Neuronal stem cell (in vitro differentiated cells): ENCODE results near the gene LAG3.

ENCODE experiments used
- DNase-seq: peaks from one replicate; pipeline ENCODE4 v3.0.0-alpha.2; 2013; ENCODE audit warnings: low spot score
- H2AFZ ChIP-seq: one replicate; pipeline ENCODE4 v1.6.1; 2013; ENCODE audit warnings: mild to moderate bottlenecking, low read length, inconsistent platforms
- H2AK5ac ChIP-seq: 2 replicates; pipeline ENCODE4 v1.6.1; 2013; ENCODE audit warnings: low read depth, mild to moderate bottlenecking, inconsistent platforms, low read length, moderate library complexity, mixed read lengths
- H2BK120ac ChIP-seq: 2 replicates; pipeline ENCODE4 v1.6.1; 2013; ENCODE audit warnings: low read depth, mild to moderate bottlenecking, inconsistent platforms, low read length, moderate library complexity, mixed read lengths
- H2BK12ac ChIP-seq: one replicate; pipeline ENCODE4 v1.6.1; 2013; ENCODE audit warnings: low read length, inconsistent platforms
- H2BK15ac ChIP-seq: 2 replicates; pipeline ENCODE4 v1.6.1; 2013; ENCODE audit warnings: mild to moderate bottlenecking, low read length, inconsistent platforms, mixed read lengths
- H2BK5ac ChIP-seq: one replicate; pipeline ENCODE4 v1.6.1; 2013; ENCODE audit warnings: inconsistent platforms, mild to moderate bottlenecking, low read length, moderate library complexity
- H3K14ac ChIP-seq: one replicate; pipeline ENCODE4 v1.6.1; 2013; ENCODE audit warnings: low read length, inconsistent platforms
- H3K18ac ChIP-seq: 2 replicates; pipeline ENCODE4 v1.6.1; 2013; ENCODE audit warnings: low read length, inconsistent platforms
- H3K23ac ChIP-seq: 2 replicates; pipeline ENCODE4 v1.6.1; 2013; ENCODE audit warnings: low read depth, mild to moderate bottlenecking, mixed read lengths, low read length, inconsistent platforms; ENCODE audit not compliant: poor library complexity
- H3K27ac ChIP-seq: replicated peaks from 3 replicates; pipeline ENCODE4 v1.5.1; 2013; ENCODE audit warnings: low read length, inconsistent platforms
- H3K27me3 ChIP-seq, 3 experiments: 2 replicates each; pipeline ENCODE4 v1.6.1; 2013; ENCODE audit warnings: low read length in 3 of 3, mild to moderate bottlenecking in 2 of 3, inconsistent platforms in 1 of 3, low read depth in 1 of 3, mixed read lengths in 1 of 3, moderate library complexity in 1 of 3; ENCODE audit not compliant: control insufficient read depth in 3 of 3, insufficient read depth in 3 of 3
- H3K36me3 ChIP-seq, 2 donors: replicated peaks in 1 of 2; 2 replicates each; pipeline ENCODE4 v1.6.1; 2013; ENCODE audit warnings: low read length in 2 of 2; ENCODE audit not compliant: control insufficient read depth in 2 of 2, insufficient read depth in 2 of 2
- H3K4ac ChIP-seq: 2 replicates; pipeline ENCODE4 v1.6.1; 2013; ENCODE audit warnings: inconsistent platforms, mild to moderate bottlenecking, low read length, moderate library complexity
- H3K4me1 ChIP-seq, 2 donors: 1 replicate in 1 of 2; 2 replicates in 1 of 2; pipeline ENCODE4 v1.6.1; 2013; ENCODE audit warnings: low read length in 2 of 2, low read depth in 1 of 2; ENCODE audit not compliant: control insufficient read depth in 2 of 2, insufficient read depth in 1 of 2
- H3K4me2 ChIP-seq: one replicate; pipeline ENCODE4 v1.6.1; 2013; ENCODE audit warnings: mild to moderate bottlenecking, low read length, inconsistent platforms; ENCODE audit not compliant: insufficient read depth, poor library complexity, severe bottlenecking
- H3K4me3 ChIP-seq, 2 donors: 2 replicates each; pipeline ENCODE4 v1.5.1; 2013; ENCODE audit warnings: low read length in 2 of 2, mild to moderate bottlenecking in 2 of 2, inconsistent platforms in 1 of 2, moderate library complexity in 1 of 2
- H3K79me1 ChIP-seq: one replicate; pipeline ENCODE4 v1.6.1; 2013; ENCODE audit warnings: low read depth, mild to moderate bottlenecking, inconsistent platforms, low read length, moderate library complexity
- H3K9ac ChIP-seq: one replicate; pipeline ENCODE4 v1.6.1; 2013; ENCODE audit warnings: mild to moderate bottlenecking, low read depth, low read length, inconsistent platforms; ENCODE audit not compliant: poor library complexity
- H3K9me3 ChIP-seq, 2 donors: replicated peaks in 1 of 2; 2 replicates each; pipeline versions ENCODE3 to v1.6.1; 2013; ENCODE audit warnings: low read length in 2 of 2, mild to moderate bottlenecking in 2 of 2, inconsistent platforms in 1 of 2, low read depth in 1 of 2, mixed read lengths in 1 of 2, moderate library complexity in 1 of 2; ENCODE audit not compliant: control insufficient read depth in 2 of 2, insufficient read depth in 1 of 2
- H4K8ac ChIP-seq: one replicate; pipeline ENCODE4 v1.6.1; 2013; ENCODE audit warnings: low read depth, mild to moderate bottlenecking, inconsistent platforms, low read length, moderate library complexity
- H4K91ac ChIP-seq: one replicate; pipeline ENCODE4 v1.6.1; 2013; ENCODE audit warnings: low read length, low read depth, mild to moderate bottlenecking, inconsistent platforms; ENCODE audit not compliant: poor library complexity
- WGBS, 2 donors: extraction: QIAGEN DNeasy Blood & Tissue Kit; methylation state at CpG; one replicate each; pipeline ENCODE4 v1.1.7; 2013; ENCODE audit warnings: missing lambda C conversion rate in 2 of 2, mixed read lengths in 1 of 2; ENCODE audit not compliant: insufficient read length in 2 of 2, insufficient replicate concordance in 1 of 2; ENCODE audit errors: extremely low coverage in 2 of 2; 5-methylcytosine and 5-hydroxymethylcytosine counted together

Gene LAG3

DNA sequence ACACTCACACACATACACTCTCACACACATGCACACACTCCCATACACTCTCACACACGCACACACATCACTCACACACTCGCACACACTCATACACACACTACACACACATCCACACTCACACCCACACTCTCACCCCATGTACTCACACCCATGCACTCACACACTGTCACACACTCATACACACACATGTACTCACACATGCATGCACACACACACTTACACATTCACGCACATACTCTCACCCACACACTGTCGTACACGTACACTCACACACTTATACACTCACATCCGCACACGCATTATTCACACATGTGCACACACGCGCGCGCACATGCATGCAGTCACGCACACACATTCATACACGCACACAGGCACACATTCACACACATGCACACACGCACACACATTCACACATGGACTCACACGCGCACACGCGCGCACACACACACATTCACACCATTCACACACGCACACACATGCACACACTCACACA is 45.4 kb downstream of the LAG3 start:
- Histone ChIP-seq H3K23ac (peak overlapping the region; percentile 95), H2AK5ac (peak overlapping the region; percentile 72), H2AFZ (no peak overlapping the region), H3K14ac (peak overlapping the region; percentile 98), H4K91ac (peak overlapping the region; percentile 99), H3K27me3 (no peaks in the 10 kb centered on the region), H2BK12ac (peak overlapping the region; percentile 95), H3K27ac (no peak overlapping the region), H3K79me1 (peaks cover 2% of the 10 kb centered on the region), H3K4me1 (peaks cover 39 to 43% of the 10 kb centered on the region in 2 donors), H2BK15ac (peak overlapping the region; percentile 86), H3K4me3 (peak overlapping the region in 1 of 2 donors; percentile 49), H3K18ac (peak overlapping the region; percentile 92), H3K4ac (peak overlapping the region; percentile 87), H4K8ac (peak overlapping the region; percentile 84), H3K4me2 (no peak overlapping the region), H2BK5ac (peak overlapping the region; percentile 33), H2BK120ac (no peak overlapping the region), H3K36me3 (no peaks in the 10 kb centered on the region), H3K9ac (peak overlapping the region; percentile 91), H3K9me3 (peaks cover 0 to 4% of the 10 kb centered on the region in 2 donors)
- 100% methylated on average over 6 to 10 of the region's 20 CpGs for WGBS, 2 donors
- DNase-seq: no peak

DNA sequence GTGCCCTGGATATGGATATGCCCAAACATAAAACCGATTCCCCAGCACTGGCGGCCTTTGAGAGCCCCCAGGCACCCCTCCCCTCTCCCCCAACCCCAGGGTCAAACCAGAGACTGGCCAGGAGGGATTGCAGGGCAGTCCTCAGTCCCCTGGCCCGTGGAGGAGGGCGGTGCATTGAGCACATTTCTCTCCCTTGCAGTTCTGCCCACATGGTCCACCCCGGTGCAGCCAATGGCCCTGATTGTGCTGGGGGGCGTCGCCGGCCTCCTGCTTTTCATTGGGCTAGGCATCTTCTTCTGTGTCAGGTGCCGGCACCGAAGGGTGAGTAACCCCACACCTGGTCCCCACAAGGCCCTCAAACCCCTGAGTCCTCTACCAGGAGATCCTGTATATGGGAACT is 45.9 kb downstream of the LAG3 start:
- Histone ChIP-seq H3K4ac (no peak overlapping the region), H3K27ac (peak overlapping the region; percentile 64), H3K14ac (peak overlapping the region; percentile 98), H3K4me2 (peak overlapping the region; percentile 20), H3K36me3 (no peaks in the 10 kb centered on the region), H3K23ac (no peak overlapping the region), H3K4me3 (no peak overlapping the region), H4K91ac (peak overlapping the region; percentile 99), H2AK5ac (peak overlapping the region; percentile 72), H4K8ac (no peak overlapping the region), H3K4me1 (peaks cover 39 to 48% of the 10 kb centered on the region in 2 donors), H3K27me3 (no peaks in the 10 kb centered on the region), H3K9me3 (peaks cover 0 to 4% of the 10 kb centered on the region in 2 donors), H3K18ac (peak overlapping the region; percentile 91), H2BK5ac (no peak overlapping the region), H3K79me1 (peaks cover 2% of the 10 kb centered on the region), H2BK15ac (peak overlapping the region; percentile 86), H3K9ac (peak overlapping the region; percentile 91), H2BK12ac (no peak overlapping the region), H2AFZ (no peak overlapping the region), H2BK120ac (peak overlapping the region; percentile 16)
- WGBS, 2 donors: no CpG with 5 or more reads among the region's 10 CpGs
- DNase-seq: no peak

DNA sequence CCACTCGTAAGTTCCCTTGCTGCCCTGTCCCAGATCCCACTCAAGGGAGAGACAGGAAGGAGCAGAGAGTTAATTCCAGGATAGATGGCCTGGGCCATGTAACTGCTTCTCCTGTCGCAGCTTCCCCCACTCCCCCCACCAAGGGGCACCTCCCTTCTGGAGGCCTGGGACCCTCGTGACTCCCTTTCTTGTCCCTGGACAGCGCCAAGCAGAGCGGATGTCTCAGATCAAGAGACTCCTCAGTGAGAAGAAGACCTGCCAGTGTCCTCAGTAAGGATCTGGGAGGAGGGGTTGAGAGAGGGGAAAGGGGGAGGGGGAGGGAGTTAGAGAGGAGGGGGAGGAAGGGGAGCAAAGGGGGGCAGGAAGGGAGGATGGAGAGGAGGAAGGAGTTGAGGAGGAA is 46.3 kb downstream of the LAG3 start:
- H2AK5ac ChIP-seq: peak overlapping the region; percentile 72
- no peak overlapping the region for H4K91ac ChIP-seq
- peak overlapping the region; percentile 16 for H2BK120ac ChIP-seq
- H3K36me3 ChIP-seq: no peaks in the 10 kb centered on the region
- H3K79me1 ChIP-seq: peaks cover 2% of the 10 kb centered on the region
- no peaks in the 10 kb centered on the region for H3K27me3 ChIP-seq
- no peak overlapping the region for H4K8ac ChIP-seq
- no peak overlapping the region for H2AFZ ChIP-seq
- WGBS, 2 donors: no CpG with 5 or more reads among the region's 5 CpGs
- no peak overlapping the region for H3K4ac ChIP-seq
- no peak for DNase-seq
- peak overlapping the region; percentile 64 for H3K27ac ChIP-seq
- no peak overlapping the region for H3K23ac ChIP-seq
- no peak overlapping the region for H3K14ac ChIP-seq
- H2BK12ac ChIP-seq: no peak overlapping the region
- H3K9me3 ChIP-seq: peaks cover 0 to 4% of the 10 kb centered on the region in 2 donors
- H2BK5ac ChIP-seq: no peak overlapping the region
- no peak overlapping the region for H3K4me3 ChIP-seq
- peak overlapping the region; percentile 86 for H2BK15ac ChIP-seq
- H3K4me2 ChIP-seq: peak overlapping the region; percentile 20
- H3K4me1 ChIP-seq: peaks cover 39 to 52% of the 10 kb centered on the region in 2 donors
- H3K18ac ChIP-seq: peak overlapping the region; percentile 91
- H3K9ac ChIP-seq: no peak overlapping the region

DNA sequence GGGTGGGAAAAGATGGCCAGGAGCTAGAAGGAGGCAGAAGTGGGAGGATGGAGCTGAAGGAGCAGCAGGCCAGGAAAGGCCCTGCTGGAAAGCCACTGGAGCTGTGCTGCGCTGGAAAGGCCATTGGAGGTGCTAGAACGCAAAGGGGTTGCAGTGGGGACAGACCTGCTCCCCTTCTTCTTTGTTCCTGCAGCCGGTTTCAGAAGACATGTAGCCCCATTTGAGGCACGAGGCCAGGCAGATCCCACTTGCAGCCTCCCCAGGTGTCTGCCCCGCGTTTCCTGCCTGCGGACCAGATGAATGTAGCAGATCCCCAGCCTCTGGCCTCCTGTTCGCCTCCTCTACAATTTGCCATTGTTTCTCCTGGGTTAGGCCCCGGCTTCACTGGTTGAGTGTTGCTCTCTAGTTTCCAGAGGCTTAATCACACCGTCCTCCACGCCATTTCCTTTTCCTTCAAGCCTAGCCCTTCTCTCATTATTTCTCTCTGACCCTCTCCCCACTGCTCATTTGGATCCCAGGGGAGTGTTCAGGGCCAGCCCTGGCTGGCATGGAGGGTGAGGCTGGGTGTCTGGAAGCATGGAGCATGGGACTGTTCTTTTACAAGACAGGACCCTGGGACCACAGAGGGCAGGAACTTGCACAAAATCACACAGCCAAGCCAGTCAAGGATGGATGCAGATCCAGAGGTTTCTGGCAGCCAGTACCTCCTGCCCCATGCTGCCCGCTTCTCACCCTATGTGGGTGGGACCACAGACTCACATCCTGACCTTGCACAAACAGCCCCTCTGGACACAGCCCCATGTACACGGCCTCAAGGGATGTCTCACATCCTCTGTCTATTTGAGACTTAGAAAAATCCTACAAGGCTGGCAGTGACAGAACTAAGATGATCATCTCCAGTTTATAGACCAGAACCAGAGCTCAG is 47.0 kb downstream of the LAG3 start:
- H3K18ac ChIP-seq: peak overlapping the region; percentile 27
- no CpG with 5 or more reads among the region's 13 CpGs for WGBS, 2 donors
- peaks cover 0 to 5% of the 10 kb centered on the region in 2 donors for H3K36me3 ChIP-seq
- H3K4me2 ChIP-seq: no peak overlapping the region
- no peak overlapping the region for H3K4me3 ChIP-seq
- no peak overlapping the region for H2BK5ac ChIP-seq
- peak overlapping the region; percentile 61 for H3K27ac ChIP-seq
- H3K79me1 ChIP-seq: peaks cover 6% of the 10 kb centered on the region
- no peak overlapping the region for H3K23ac ChIP-seq
- no peak overlapping the region for H3K14ac ChIP-seq
- peak overlapping the region; percentile 36 for H3K9ac ChIP-seq
- peak overlapping the region; percentile 75 for H2BK120ac ChIP-seq
- H2AK5ac ChIP-seq: peak overlapping the region; percentile 22
- no peak overlapping the region for H3K4ac ChIP-seq
- no peak overlapping the region for H2BK12ac ChIP-seq
- peak overlapping the region; percentile 31 for H4K91ac ChIP-seq
- no peak for DNase-seq
- H3K4me1 ChIP-seq: peaks cover 39 to 52% of the 10 kb centered on the region in 2 donors
- no peaks in the 10 kb centered on the region for H3K27me3 ChIP-seq
- peaks cover 0 to 7% of the 10 kb centered on the region in 2 donors for H3K9me3 ChIP-seq
- peak overlapping the region; percentile 18 for H2AFZ ChIP-seq
- H2BK15ac ChIP-seq: peak overlapping the region; percentile 3
- H4K8ac ChIP-seq: no peak overlapping the region
